Measurements from ENCODE around the gene EDAR.

Gene EDAR

GRCh38 chr2:108965540-108966289, 23.3 kb downstream of the EDAR start:
- DNase-seq: no peak

- no peak for DNase-seq
Measured at GRCh38 chr2:108963057-108963456, 26.0 kb downstream of the EDAR start.

GRCh38 chr2:108961796-108962195, 27.2 kb downstream of the EDAR start:
- DNase-seq: no peak

- DNase-seq: no peak
Measured at GRCh38 chr2:108960006-108960405, 29.0 kb downstream of the EDAR start.

- no peak for DNase-seq
Measured at GRCh38 chr2:108959401-108959800, 29.6 kb downstream of the EDAR start.

- no peak for DNase-seq
Measured at GRCh38 chr2:108958632-108959341, 30.2 kb downstream of the EDAR start.

- no peak for DNase-seq
Measured at GRCh38 chr2:108958002-108958401, 31.0 kb downstream of the EDAR start.

GRCh38 chr2:108956375-108956774, 32.6 kb downstream of the EDAR start:
- DNase-seq: no peak

- DNase-seq: no peak
Measured at GRCh38 chr2:108950369-108951135, 38.5 kb downstream of the EDAR start.

GRCh38 chr2:108949316-108950239, 39.4 kb downstream of the EDAR start:
- DNase-seq: no peak

- DNase-seq: no peak
Measured at GRCh38 chr2:108947271-108947907, 41.6 kb downstream of the EDAR start.

GRCh38 chr2:108946442-108946841, 42.6 kb downstream of the EDAR start:
- DNase-seq: no peak

GRCh38 chr2:108945969-108946368, 43.1 kb downstream of the EDAR start:
- no peak for DNase-seq

- no peak for DNase-seq
Measured at GRCh38 chr2:108944601-108945331, 44.3 kb downstream of the EDAR start.

GRCh38 chr2:108943751-108944150, 45.3 kb downstream of the EDAR start:
- DNase-seq: no peak

- no peak for DNase-seq
Measured at GRCh38 chr2:108942888-108943287, 46.1 kb downstream of the EDAR start.

GRCh38 chr2:108942231-108942825, 46.7 kb downstream of the EDAR start:
- DNase-seq: no peak

- no peak for DNase-seq
Measured at GRCh38 chr2:108941767-108942166, 47.3 kb downstream of the EDAR start.

- DNase-seq: no peak
Measured at GRCh38 chr2:108941161-108941665, 47.8 kb downstream of the EDAR start.

- DNase-seq: no peak
Measured at GRCh38 chr2:108940156-108940555, 48.9 kb downstream of the EDAR start.
